ENCODE results near the gene SLC25A44.

DNA sequence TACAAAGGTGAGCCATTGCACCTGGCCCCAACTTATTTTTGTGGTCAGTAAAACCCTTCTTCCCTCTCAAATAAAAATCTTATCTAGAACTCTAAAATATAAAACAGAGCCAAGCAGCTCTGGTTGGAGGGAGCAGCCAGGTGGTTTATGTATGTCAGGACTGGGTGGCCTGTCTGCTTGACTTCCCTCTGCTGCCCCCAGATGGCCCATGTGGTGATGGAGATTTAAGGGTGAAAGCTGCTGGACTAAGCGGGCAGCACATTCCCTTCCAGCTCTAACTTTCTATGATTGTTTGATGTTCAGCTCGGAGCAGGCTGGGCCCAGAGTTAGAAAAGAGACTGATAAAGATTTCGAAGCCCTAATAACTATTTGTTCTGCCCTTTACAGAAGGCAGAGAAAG, 65.9 kb downstream of the SLC25A44 start:
- TF ChIP-seq, protein P1, sequence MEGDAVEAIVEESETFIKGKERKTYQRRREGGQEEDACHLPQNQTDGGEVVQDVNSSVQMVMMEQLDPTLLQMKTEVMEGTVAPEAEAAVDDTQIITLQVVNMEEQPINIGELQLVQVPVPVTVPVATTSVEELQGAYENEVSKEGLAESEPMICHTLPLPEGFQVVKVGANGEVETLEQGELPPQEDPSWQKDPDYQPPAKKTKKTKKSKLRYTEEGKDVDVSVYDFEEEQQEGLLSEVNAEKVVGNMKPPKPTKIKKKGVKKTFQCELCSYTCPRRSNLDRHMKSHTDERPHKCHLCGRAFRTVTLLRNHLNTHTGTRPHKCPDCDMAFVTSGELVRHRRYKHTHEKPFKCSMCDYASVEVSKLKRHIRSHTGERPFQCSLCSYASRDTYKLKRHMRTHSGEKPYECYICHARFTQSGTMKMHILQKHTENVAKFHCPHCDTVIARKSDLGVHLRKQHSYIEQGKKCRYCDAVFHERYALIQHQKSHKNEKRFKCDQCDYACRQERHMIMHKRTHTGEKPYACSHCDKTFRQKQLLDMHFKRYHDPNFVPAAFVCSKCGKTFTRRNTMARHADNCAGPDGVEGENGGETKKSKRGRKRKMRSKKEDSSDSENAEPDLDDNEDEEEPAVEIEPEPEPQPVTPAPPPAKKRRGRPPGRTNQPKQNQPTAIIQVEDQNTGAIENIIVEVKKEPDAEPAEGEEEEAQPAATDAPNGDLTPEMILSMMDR (IDR thresholded peaks at IDR 0.05) = no peak
- TF ChIP-seq POLR2A (IDR thresholded peaks at IDR 0.05) = no peak

Data from heart left ventricle (tissue), 13 donors.